B cell (primary cell): ENCODE measurements around the gene FADD. TPM values are rescaled to one million over a fixed set of nuclear protein-coding genes. Genes with fewer than 3 reads are reported as not detected.

ENCODE experiments used
- ATAC-seq: fragments of 200-7000 bp; cut with Tn5 transposase; one replicate; pipeline ENCODE4 v1.10.0; 2021; ENCODE audit warnings: low read depth, mild to moderate bottlenecking, moderate number of reproducible peaks, moderate library complexity
- CTCF ChIA-PET: fragments of 350-600 bp; sonication (Branson Sonifier 250); formaldehyde crosslinking; loops from one replicate; lab custom pipeline; 2021; ENCODE audit warnings: antibody characterized with exemption, inconsistent platforms; lab: Charles Lee
- POLR2A ChIA-PET: fragments of 350-600 bp; sonication (Branson Sonifier 250); formaldehyde crosslinking; loops from one replicate; lab custom pipeline; 2021; ENCODE audit warnings: antibody characterized with exemption; lab: Charles Lee
- DNase-seq: peaks from one replicate; pipeline ENCODE4 v3.0.0; 2013
- H2AFZ ChIP-seq: 2 replicates; pipeline ENCODE4 v1.6.1; 2012; ENCODE audit warnings: mild to moderate bottlenecking, low read depth, low read length; ENCODE audit not compliant: insufficient read depth, poor library complexity, severe bottlenecking
- H3K27ac ChIP-seq, 2 donors: 1 replicate in 1 of 2; 2 replicates in 1 of 2; pipeline ENCODE4 v1.5.1; 2012 to 2013; ENCODE audit warnings: low read length in 2 of 2, mild to moderate bottlenecking in 2 of 2, moderate library complexity in 1 of 2
- H3K27me3 ChIP-seq, 4 experiments: fragments of 200-600 bp in 1 of 4; sonication (generic) in 1 of 4; replicated peaks in 1 of 4; 1 replicate in 2 of 4; 2 replicates in 2 of 4; pipeline versions ENCODE4 v1.6.1 to v1.7.0; 2013 to 2016; ENCODE audit warnings: low read length in 3 of 4, mild to moderate bottlenecking in 2 of 4, mixed read lengths in 1 of 4, moderate library complexity in 1 of 4; ENCODE audit not compliant: insufficient read depth in 4 of 4, control insufficient read depth in 3 of 4; ENCODE audit errors: control extremely low read depth in 1 of 4
- H3K36me3 ChIP-seq, 2 experiments: replicated peaks in 1 of 2; 1 replicate in 1 of 2; 2 replicates in 1 of 2; pipeline versions ENCODE4 v1.6.1 to v1.7.1; 2013; ENCODE audit warnings: low read length in 1 of 2; ENCODE audit not compliant: insufficient read depth in 2 of 2, control insufficient read depth in 1 of 2; ENCODE audit errors: control extremely low read depth in 1 of 2, extremely low read depth in 1 of 2
- H3K4me1 ChIP-seq, 2 donors: fragments of 200-600 bp in 1 of 2; sonication (generic) in 1 of 2; 1 replicate in 1 of 2; 2 replicates in 1 of 2; pipeline versions ENCODE4 v1.5.1 to v1.6.1; 2013 to 2017; ENCODE audit warnings: low read length in 2 of 2; ENCODE audit not compliant: control insufficient read depth in 2 of 2, insufficient read depth in 2 of 2
- H3K4me2 ChIP-seq: replicated peaks from 2 replicates; pipeline ENCODE3; 2012; ENCODE audit warnings: mild to moderate bottlenecking, low read depth, low read length; ENCODE audit not compliant: poor library complexity, severe bottlenecking
- H3K4me3 ChIP-seq, 5 experiments: fragments of 200-600 bp in 1 of 5; sonication (generic) in 1 of 5; 1 replicate in 3 of 5; 2 replicates in 2 of 5; pipeline versions ENCODE4 v1.5.1 to v1.7.0; 2011 to 2016; ENCODE audit warnings: low read length in 4 of 5, mild to moderate bottlenecking in 4 of 5, low read depth in 2 of 5, control low read depth in 1 of 5, moderate library complexity in 1 of 5; ENCODE audit not compliant: insufficient read depth in 1 of 5; ENCODE audit errors: control extremely low read depth in 1 of 5, extremely low read depth in 1 of 5
- H3K79me2 ChIP-seq: fragments of 200-600 bp; sonication (generic); one replicate; pipeline ENCODE4 v1.6.0; 2016; ENCODE audit warnings: low read length; ENCODE audit not compliant: control insufficient read depth, insufficient read depth
- H3K9ac ChIP-seq: fragments of 200-600 bp; sonication (generic); 2 replicates; pipeline ENCODE4 v1.6.1; 2017; ENCODE audit warnings: mild to moderate bottlenecking, low read length, moderate library complexity
- H3K9me3 ChIP-seq, 3 donors: one replicate each; pipeline versions ENCODE4 v1.6.1 to v1.7.1; 2013; ENCODE audit warnings: low read length in 2 of 3; ENCODE audit not compliant: control insufficient read depth in 2 of 3, insufficient read depth in 1 of 3; ENCODE audit errors: control extremely low read depth in 1 of 3
- H4K20me1 ChIP-seq: 2 replicates; pipeline ENCODE4 v1.6.0; 2012; ENCODE audit warnings: mild to moderate bottlenecking, low read length; ENCODE audit not compliant: insufficient read depth, control insufficient read depth, poor library complexity, severe bottlenecking
- H3K27ac Mint-ChIP-seq: one replicate; pipeline ENCODE4 v1.8.0; 2021; ENCODE audit warnings: mixed read lengths
- H3K27me3 Mint-ChIP-seq: one replicate; pipeline ENCODE4 v1.8.0; 2021; ENCODE audit warnings: mixed read lengths
- H3K4me1 Mint-ChIP-seq: one replicate; pipeline ENCODE4 v1.8.0; 2021; ENCODE audit warnings: mixed read lengths
- H3K4me3 Mint-ChIP-seq: one replicate; pipeline ENCODE4 v1.8.0; 2021; ENCODE audit warnings: mixed read lengths
- H3K9me3 Mint-ChIP-seq: one replicate; pipeline ENCODE4 v1.8.0; 2022; ENCODE audit warnings: mixed read lengths; ENCODE audit not compliant: insufficient read depth
- EZH2 ChIP-seq: IDR thresholded peaks from 2 replicates; pipeline ENCODE4 v1.6.1; 2012; ENCODE audit warnings: borderline replicate concordance, low read depth, mild to moderate bottlenecking, moderate library complexity, low read length; ENCODE audit not compliant: insufficient read depth, poor library complexity, severe bottlenecking
- WGBS: methylation state at CpG from one replicate; pipeline ENCODE4 v1.1.5; 2013; ENCODE audit warnings: missing lambda C conversion rate; ENCODE audit not compliant: insufficient coverage; 5-methylcytosine and 5-hydroxymethylcytosine counted together
- intact Hi-C: fragments of 100-400 bp; cut with micrococcal nuclease; formaldehyde crosslinking; loops from one replicate; pipeline ENCODE4 v1.10.0; 2022
- polyA plus RNA-seq: library from polyadenylated mRNA; depleted of rRNA; stranded (reverse); fragments of >200 nt; gene quantifications from 2 replicates; pipeline ENCODE4 v1.2.3, GENCODE V29; 2012
- total RNA-seq, 2 donors: library from RNA; stranded (reverse); fragments of 120-200 nt in 1 of 2; gene quantifications; 1 replicate in 1 of 2; 2 replicates in 1 of 2; pipeline versions ENCODE4 v1.2.3 to v1.2.4, GENCODE V29; 2013 to 2022
- TF ChIP-seq, protein P1 (sequence below): fragments of 200-600 bp; IDR thresholded peaks from one replicate; pipeline ENCODE4 v1.8.0; 2022; ENCODE audit warnings: antibody characterized with exemption, mild to moderate bottlenecking

Gene FADD
- total and polyA plus RNA-seq, 2 donors (not counting 1 experiment from before 2014, with no cell fraction given): 5.4 to 26.6 TPM

DNA sequence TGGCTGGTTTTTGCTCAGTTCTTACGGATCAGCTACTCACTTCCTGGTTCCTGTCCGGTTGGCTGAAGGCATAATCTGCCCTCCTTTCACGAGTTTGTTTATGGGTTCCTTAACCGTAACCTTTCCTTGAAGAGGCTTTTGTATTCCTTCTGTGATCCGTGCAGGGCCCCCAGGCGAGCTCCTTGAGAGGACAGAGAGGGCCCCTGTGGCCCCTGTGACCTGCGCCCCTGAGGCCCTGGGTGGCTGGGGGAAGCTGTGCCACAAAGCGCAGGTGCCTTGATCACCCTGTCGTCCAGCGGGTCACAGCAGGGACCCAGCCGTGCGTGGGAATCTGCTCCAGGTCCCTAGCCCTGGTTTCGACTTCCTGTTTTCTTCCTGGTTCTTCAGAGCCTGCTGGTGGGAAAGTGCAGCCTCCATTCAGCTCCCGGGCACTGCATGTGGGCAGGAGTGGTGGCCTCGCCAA lies 27.8 kb upstream of the FADD start:
- no peak overlapping the region for H3K27ac ChIP-seq
- DNase-seq (no peak), ATAC-seq (no peak)
- no peak overlapping the region for H2AFZ ChIP-seq
- ChIA-PET POLR2A (no interaction called here), CTCF (interaction anchor here (0.9 kb wide), 1 partner anchor 22 kb away, joined by 5 read pairs; no protein-coding TSS in a partner anchor)
- Mint-ChIP-seq H3K9me3 (no peaks in the 10 kb centered on the region), H3K27ac (no peak overlapping the region), H3K27me3 (no peaks in the 10 kb centered on the region), H3K4me3 (no peak overlapping the region), H3K4me1 (no peaks in the 10 kb centered on the region)
- no peaks in the 10 kb centered on the region for H3K27me3 ChIP-seq
- no peaks in the 10 kb centered on the region for H3K36me3 ChIP-seq
- TF ChIP-seq, protein P1, sequence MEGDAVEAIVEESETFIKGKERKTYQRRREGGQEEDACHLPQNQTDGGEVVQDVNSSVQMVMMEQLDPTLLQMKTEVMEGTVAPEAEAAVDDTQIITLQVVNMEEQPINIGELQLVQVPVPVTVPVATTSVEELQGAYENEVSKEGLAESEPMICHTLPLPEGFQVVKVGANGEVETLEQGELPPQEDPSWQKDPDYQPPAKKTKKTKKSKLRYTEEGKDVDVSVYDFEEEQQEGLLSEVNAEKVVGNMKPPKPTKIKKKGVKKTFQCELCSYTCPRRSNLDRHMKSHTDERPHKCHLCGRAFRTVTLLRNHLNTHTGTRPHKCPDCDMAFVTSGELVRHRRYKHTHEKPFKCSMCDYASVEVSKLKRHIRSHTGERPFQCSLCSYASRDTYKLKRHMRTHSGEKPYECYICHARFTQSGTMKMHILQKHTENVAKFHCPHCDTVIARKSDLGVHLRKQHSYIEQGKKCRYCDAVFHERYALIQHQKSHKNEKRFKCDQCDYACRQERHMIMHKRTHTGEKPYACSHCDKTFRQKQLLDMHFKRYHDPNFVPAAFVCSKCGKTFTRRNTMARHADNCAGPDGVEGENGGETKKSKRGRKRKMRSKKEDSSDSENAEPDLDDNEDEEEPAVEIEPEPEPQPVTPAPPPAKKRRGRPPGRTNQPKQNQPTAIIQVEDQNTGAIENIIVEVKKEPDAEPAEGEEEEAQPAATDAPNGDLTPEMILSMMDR: no peak
- TF ChIP-seq EZH2: no peak
- no peak overlapping the region for H3K4me2 ChIP-seq
- intact Hi-C loops: no loop called here
- H3K4me3 ChIP-seq: no peak overlapping the region
- H3K9ac ChIP-seq: no peak overlapping the region
- H3K9me3 ChIP-seq: no peaks in the 10 kb centered on the region
- no peaks in the 10 kb centered on the region for H3K4me1 ChIP-seq
- H4K20me1 ChIP-seq: no peaks in the 10 kb centered on the region
- 76% methylated on average over 13 of the region's 15 CpGs for WGBS
- no peaks in the 10 kb centered on the region for H3K79me2 ChIP-seq

DNA sequence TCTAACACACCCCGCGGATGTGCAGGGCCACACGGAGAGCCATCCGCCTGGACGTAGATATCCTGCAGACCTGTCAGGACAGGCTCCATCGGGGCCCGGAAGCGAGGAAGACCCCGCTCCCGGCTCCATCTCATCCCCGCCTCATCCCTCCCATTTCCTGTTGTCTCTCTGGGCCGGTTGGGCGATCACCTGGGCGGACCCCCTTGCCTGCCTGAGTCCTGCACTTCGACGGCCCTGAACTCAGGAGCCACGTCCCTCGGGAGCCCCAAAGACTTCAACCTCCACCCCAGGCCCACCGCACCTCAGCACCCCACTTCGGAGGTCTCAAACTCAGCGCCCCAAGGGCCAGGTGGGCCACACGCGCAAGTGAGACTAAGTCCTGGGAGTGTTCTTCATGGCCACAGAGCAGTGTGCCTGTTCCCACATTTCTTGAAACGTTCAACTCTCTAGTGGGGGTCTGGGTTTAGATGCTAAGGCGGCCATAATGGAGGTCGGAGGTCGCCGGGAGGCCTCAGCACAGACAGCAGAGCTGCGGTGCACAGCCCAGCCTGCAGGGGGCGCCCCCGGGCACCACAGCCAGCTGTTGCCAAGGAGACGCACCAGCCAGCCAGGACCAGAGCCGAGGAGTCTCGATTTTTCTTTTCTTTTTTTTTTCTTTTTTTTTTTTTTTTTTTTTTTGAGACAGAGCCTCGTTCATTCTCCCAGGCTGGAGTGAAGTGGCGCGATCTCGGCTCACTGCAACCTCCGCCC lies 26.0 kb upstream of the FADD start:
- H3K4me1 Mint-ChIP-seq: no peaks in the 10 kb centered on the region
- intact Hi-C loops: no loop called here
- POLR2A ChIA-PET: no interaction called here

More for the DNA sequence above, 26.0 kb upstream of the FADD start:
- Mint-ChIP-seq H3K9me3 (no peaks in the 10 kb centered on the region), H3K27me3 (no peaks in the 10 kb centered on the region), H3K4me3 (no peak overlapping the region), H3K27ac (no peak overlapping the region)
- H3K79me2 ChIP-seq: no peaks in the 10 kb centered on the region
- no peak overlapping the region for H3K27ac ChIP-seq
- DNase-seq (peak; percentile 37), ATAC-seq (peak; percentile 41)
- 89% methylated on average over 36 of the region's 39 CpGs for WGBS
- H4K20me1 ChIP-seq: no peaks in the 10 kb centered on the region
- H3K36me3 ChIP-seq: no peaks in the 10 kb centered on the region
- H3K4me1 ChIP-seq: no peaks in the 10 kb centered on the region
- H3K4me3 ChIP-seq: no peak overlapping the region
- no peak overlapping the region for H2AFZ ChIP-seq
- CTCF ChIA-PET: interaction anchor here (0.6 kb wide), 1 partner anchor 18 kb away, joined by 3 read pairs; no protein-coding TSS in a partner anchor
- H3K27me3 ChIP-seq: peaks cover 0 to 4% (median 0%) of the 10 kb centered on the region in 4 experiments
- H3K4me2 ChIP-seq: no peak overlapping the region
- no peak overlapping the region for H3K9ac ChIP-seq
- TF ChIP-seq, protein P1: peak; percentile 59
- no peak for TF ChIP-seq EZH2
- no peaks in the 10 kb centered on the region for H3K9me3 ChIP-seq
